HG03439 (cell line): ENCODE data around the gene CLEC2A.

Experiments
- ATAC-seq: cut with Tn5 transposase; IDR thresholded peaks from one replicate; pipeline ENCODE4 v1.9.1; 2021; ENCODE audit warnings: mild to moderate bottlenecking, moderate library complexity; ENCODE audit not compliant: unreplicated experiment

Gene CLEC2A

GRCh38 chr12:9936591-9936990, 4.4 kb upstream of the CLEC2A start:
- ATAC-seq: no peak

GRCh38 chr12:9935026-9935425, 2.9 kb upstream of the CLEC2A start:
- no peak for ATAC-seq

GRCh38 chr12:9933958-9934357, 1.8 kb upstream of the CLEC2A start:
- no peak for ATAC-seq

- ATAC-seq: no peak
These were observed 925 bp downstream of the CLEC2A start for GRCh38 chr12:9931245-9931644.

- no peak for ATAC-seq
These were observed 3.6 kb downstream of the CLEC2A start for GRCh38 chr12:9928607-9929006.

- ATAC-seq: no peak
These were observed 5.3 kb downstream of the CLEC2A start for GRCh38 chr12:9926876-9927275.

- ATAC-seq: no peak
These were observed 6.3 kb downstream of the CLEC2A start for GRCh38 chr12:9925705-9926393.

- no peak for ATAC-seq
These were observed 9.7 kb downstream of the CLEC2A start for GRCh38 chr12:9922429-9922828.

- no peak for ATAC-seq
These were observed 11.7 kb downstream of the CLEC2A start for GRCh38 chr12:9920451-9920850.

GRCh38 chr12:9919443-9919842, 12.7 kb downstream of the CLEC2A start:
- no peak for ATAC-seq

GRCh38 chr12:9911708-9912107, 20.5 kb downstream of the CLEC2A start:
- no peak for ATAC-seq

- no peak for ATAC-seq
These were observed 21.3 kb downstream of the CLEC2A start for GRCh38 chr12:9910716-9911421.

- no peak for ATAC-seq
These were observed 22.4 kb downstream of the CLEC2A start for GRCh38 chr12:9909724-9910123.

- ATAC-seq: no peak
These were observed 23.8 kb downstream of the CLEC2A start for GRCh38 chr12:9908350-9908749.

GRCh38 chr12:9907769-9908168, 24.4 kb downstream of the CLEC2A start:
- ATAC-seq: no peak

- ATAC-seq: no peak
These were observed 25.3 kb downstream of the CLEC2A start for GRCh38 chr12:9906873-9907272.

- no peak for ATAC-seq
These were observed 29.5 kb downstream of the CLEC2A start for GRCh38 chr12:9902539-9903228.

- no peak for ATAC-seq
These were observed 31.2 kb downstream of the CLEC2A start for GRCh38 chr12:9900930-9901329.

- no peak for ATAC-seq
These were observed 33.0 kb downstream of the CLEC2A start for GRCh38 chr12:9899209-9899608.

GRCh38 chr12:9897535-9897934, 34.6 kb downstream of the CLEC2A start:
- no peak for ATAC-seq

- no peak for ATAC-seq
These were observed 36.8 kb downstream of the CLEC2A start for GRCh38 chr12:9895215-9895971.
